Activated B cell treated with CpG ODN at 0.5 μM for 24 hours (primary cell): ENCODE data around the gene LRRC10B. TPM values are rescaled to one million over a fixed set of nuclear protein-coding genes. Genes with fewer than 3 reads are reported as not detected.

Source experiments
- ATAC-seq: fragments of 200-7000 bp; cut with Tn5 transposase; one replicate; pipeline ENCODE4 v1.10.0; 2021; ENCODE audit warnings: low read depth, mild to moderate bottlenecking, moderate library complexity
- CTCF ChIA-PET: fragments of 350-600 bp; sonication (Branson Sonifier 250); formaldehyde crosslinking; loops from one replicate; lab custom pipeline; 2021; ENCODE audit warnings: antibody characterized with exemption; lab: Charles Lee
- POLR2A ChIA-PET: fragments of 350-600 bp; sonication (Branson Sonifier 250); formaldehyde crosslinking; loops from one replicate; lab custom pipeline; 2021; ENCODE audit warnings: antibody characterized with exemption; lab: Charles Lee
- DNase-seq: peaks from one replicate; pipeline ENCODE4 v3.0.0; 2022
- H3K27ac Mint-ChIP-seq: one replicate; pipeline ENCODE4 v1.8.0; 2020; ENCODE audit warnings: mixed read lengths
- H3K27me3 Mint-ChIP-seq: one replicate; pipeline ENCODE4 v1.8.0; 2021; ENCODE audit warnings: mixed read lengths
- H3K36me3 Mint-ChIP-seq: one replicate; pipeline ENCODE4 v1.8.0; 2021; ENCODE audit warnings: low read depth, mixed read lengths
- H3K4me1 Mint-ChIP-seq: one replicate; pipeline ENCODE4 v1.8.0; 2021; ENCODE audit warnings: mixed read lengths
- H3K4me3 Mint-ChIP-seq: one replicate; pipeline ENCODE4 v1.8.0; 2020; ENCODE audit warnings: mild to moderate bottlenecking, mixed read lengths
- H3K9me3 Mint-ChIP-seq: one replicate; pipeline ENCODE4 v1.8.0; 2020; ENCODE audit warnings: mixed read lengths
- intact Hi-C: fragments of 100-400 bp; cut with micrococcal nuclease; formaldehyde crosslinking; loops from one replicate; pipeline ENCODE4 v1.15.1; 2024
- total RNA-seq: library from RNA; stranded (reverse); gene quantifications from 2 replicates; pipeline ENCODE4 v1.2.3, GENCODE V29; 2022
- TF ChIP-seq, protein P1 (sequence below): fragments of 200-600 bp; IDR thresholded peaks from one replicate; pipeline ENCODE4 v1.8.0; 2022; ENCODE audit warnings: antibody characterized with exemption, mild to moderate bottlenecking

LRRC10B gene
- total RNA-seq, 1 donor from 2014 or later: not detected

DNA sequence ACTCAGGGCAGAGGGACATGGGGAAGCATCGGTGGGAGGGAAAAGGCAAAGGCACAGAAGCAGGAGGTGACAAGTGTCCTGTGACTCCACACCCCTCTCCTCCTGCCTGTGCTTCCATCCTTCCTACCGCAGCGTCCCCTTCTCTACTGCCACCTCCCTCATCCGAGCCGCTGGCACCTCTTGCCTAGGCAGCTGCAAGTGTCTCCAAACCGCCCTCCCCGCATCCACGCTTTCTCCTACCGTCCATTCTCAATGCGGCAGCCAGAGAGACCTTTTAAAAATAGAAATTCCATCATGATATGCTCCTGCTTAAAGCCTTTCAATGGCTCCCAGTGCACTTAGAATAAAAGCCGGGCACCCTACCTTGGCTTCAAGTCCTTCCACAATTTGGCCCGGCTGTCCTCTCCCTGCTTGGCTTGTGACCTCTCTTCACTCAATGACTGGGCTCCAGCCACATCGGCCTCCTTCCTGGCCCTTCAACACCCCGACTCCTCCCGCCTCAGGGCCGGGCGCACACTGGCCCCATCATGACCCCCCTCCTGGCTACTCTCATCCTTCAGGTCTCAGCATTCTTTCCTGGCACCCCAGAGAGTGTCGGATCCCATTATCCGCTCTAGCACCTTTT, 16.5 kb downstream of the LRRC10B start:
- intact Hi-C loops: no loop called here
- DNase-seq (no peak), ATAC-seq (no peak)
- Mint-ChIP-seq H3K4me1 (no peaks in the 10 kb centered on the region), H3K4me3 (no peak overlapping the region), H3K27ac (no peak overlapping the region), H3K9me3 (no peaks in the 10 kb centered on the region), H3K27me3 (peaks cover 29% of the 10 kb centered on the region), H3K36me3 (no peaks in the 10 kb centered on the region)
- ChIA-PET CTCF (no interaction called here), POLR2A (no interaction called here)
- TF ChIP-seq, protein P1, sequence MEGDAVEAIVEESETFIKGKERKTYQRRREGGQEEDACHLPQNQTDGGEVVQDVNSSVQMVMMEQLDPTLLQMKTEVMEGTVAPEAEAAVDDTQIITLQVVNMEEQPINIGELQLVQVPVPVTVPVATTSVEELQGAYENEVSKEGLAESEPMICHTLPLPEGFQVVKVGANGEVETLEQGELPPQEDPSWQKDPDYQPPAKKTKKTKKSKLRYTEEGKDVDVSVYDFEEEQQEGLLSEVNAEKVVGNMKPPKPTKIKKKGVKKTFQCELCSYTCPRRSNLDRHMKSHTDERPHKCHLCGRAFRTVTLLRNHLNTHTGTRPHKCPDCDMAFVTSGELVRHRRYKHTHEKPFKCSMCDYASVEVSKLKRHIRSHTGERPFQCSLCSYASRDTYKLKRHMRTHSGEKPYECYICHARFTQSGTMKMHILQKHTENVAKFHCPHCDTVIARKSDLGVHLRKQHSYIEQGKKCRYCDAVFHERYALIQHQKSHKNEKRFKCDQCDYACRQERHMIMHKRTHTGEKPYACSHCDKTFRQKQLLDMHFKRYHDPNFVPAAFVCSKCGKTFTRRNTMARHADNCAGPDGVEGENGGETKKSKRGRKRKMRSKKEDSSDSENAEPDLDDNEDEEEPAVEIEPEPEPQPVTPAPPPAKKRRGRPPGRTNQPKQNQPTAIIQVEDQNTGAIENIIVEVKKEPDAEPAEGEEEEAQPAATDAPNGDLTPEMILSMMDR: no peak

DNA sequence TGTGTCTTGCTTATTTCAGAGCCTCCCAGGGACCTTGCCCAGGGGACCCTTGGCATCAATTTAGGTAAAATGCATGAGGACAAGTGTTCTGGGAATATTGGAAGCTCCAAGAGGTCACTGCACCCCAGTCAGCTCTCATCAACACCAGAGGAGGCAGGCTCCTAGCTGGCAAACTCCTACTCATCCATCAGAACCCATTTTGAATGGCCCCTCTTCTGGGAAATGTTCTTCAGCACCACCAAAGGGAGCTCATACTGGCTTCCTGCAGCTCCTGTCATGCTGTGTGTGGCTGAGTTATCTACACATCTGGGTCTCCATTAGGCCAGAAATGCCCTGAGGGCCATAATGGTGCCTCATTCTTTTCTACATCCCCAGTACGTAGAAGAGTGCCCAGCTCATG, 17.7 kb downstream of the LRRC10B start:
- ATAC-seq: no peak
- intact Hi-C loops: no loop called here

DNA sequence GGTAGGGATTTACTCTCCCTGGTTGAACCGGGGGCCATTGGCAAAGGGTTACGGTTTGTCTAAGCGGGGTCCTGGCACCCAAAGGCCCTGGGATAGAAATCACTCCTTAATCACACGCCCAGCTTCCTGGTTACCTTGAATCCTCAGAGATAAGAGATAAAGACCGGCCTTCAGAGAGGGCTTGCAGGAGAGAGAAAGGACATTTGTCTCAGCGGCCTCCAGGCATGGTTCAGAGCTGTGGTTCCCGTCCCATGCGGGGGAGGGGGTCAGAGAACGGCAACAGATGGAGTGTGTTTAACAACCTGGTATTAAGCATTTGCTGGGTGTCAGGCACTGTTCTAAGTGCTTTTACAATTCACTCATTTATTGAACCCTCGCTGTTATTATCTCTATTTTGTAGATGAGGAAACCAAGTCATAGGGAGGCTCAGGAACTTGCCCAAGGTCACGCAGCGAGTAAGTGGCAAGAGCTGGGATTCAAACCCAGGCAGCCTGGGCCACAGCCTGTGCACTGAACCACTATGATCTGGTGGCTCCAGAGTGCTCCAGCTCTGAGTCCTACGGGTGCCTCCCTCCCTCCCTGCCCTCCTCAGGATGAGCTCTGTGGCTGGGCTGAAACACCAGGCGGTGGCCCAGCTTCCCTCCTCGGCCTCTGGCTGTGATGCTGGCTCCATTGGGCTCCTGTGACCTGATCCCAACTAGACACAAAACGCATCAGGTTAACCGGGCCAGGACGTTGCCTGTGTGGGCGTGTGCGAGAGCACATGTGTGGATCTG, 18.6 kb downstream of the LRRC10B start:
- no peaks in the 10 kb centered on the region for H3K36me3 Mint-ChIP-seq
- H3K27me3 Mint-ChIP-seq: peaks cover 31% of the 10 kb centered on the region
- no peaks in the 10 kb centered on the region for H3K4me1 Mint-ChIP-seq
- no peak overlapping the region for H3K4me3 Mint-ChIP-seq
- no peak overlapping the region for H3K27ac Mint-ChIP-seq
- TF ChIP-seq, protein P1: no peak
- ChIA-PET CTCF (interaction anchor here (1.0 kb wide), 1 partner anchor 10 kb away, joined by 4 read pairs; no protein-coding TSS in a partner anchor), POLR2A (no interaction called here)
- ATAC-seq (no peak), DNase-seq (no peak)
- intact Hi-C loops: no loop called here
- H3K9me3 Mint-ChIP-seq: no peaks in the 10 kb centered on the region

More for the DNA sequence above, 17.7 kb downstream of the LRRC10B start:
- DNase-seq: no peak
- TF ChIP-seq, protein P1: no peak
- no peak overlapping the region for H3K27ac Mint-ChIP-seq
- H3K4me1 Mint-ChIP-seq: no peaks in the 10 kb centered on the region
- H3K27me3 Mint-ChIP-seq: peaks cover 31% of the 10 kb centered on the region
- ChIA-PET POLR2A (no interaction called here), CTCF (interaction anchor here (0.7 to 1.0 kb wide), 2 partner anchors 9 kb away, joined by 4 read pairs; no protein-coding TSS in a partner anchor)
- H3K4me3 Mint-ChIP-seq: no peak overlapping the region
- H3K36me3 Mint-ChIP-seq: no peaks in the 10 kb centered on the region
- no peaks in the 10 kb centered on the region for H3K9me3 Mint-ChIP-seq

DNA sequence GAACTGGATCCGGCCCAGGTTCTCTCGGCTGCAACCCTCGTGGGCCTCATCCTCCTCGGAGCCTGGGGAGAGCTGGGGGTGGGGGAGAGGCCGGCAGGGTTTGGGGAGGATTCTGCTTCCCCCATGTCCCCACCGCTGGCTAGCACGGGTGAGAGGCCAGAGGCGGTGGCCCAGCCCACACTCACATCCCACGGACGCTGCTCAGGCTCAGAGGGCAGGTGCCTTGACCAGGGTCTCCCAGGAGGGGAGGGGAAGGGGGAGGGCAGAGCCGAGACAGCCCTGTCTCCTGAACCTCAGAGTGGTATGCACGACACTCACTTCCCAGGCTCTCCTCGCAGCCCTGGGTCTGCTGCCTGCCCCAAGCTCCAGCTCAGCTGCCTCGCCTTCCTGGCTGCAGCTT, 19.6 kb downstream of the LRRC10B start:
- H3K27me3 Mint-ChIP-seq: peaks cover 29% of the 10 kb centered on the region
- no peaks in the 10 kb centered on the region for H3K36me3 Mint-ChIP-seq
- TF ChIP-seq, protein P1: no peak
- intact Hi-C loops: no loop called here
- H3K4me3 Mint-ChIP-seq: no peak overlapping the region
- ChIA-PET POLR2A (no interaction called here), CTCF (no interaction called here)
- ATAC-seq (no peak), DNase-seq (no peak)
- H3K9me3 Mint-ChIP-seq: no peaks in the 10 kb centered on the region
- H3K4me1 Mint-ChIP-seq: no peaks in the 10 kb centered on the region
- H3K27ac Mint-ChIP-seq: no peak overlapping the region

DNA sequence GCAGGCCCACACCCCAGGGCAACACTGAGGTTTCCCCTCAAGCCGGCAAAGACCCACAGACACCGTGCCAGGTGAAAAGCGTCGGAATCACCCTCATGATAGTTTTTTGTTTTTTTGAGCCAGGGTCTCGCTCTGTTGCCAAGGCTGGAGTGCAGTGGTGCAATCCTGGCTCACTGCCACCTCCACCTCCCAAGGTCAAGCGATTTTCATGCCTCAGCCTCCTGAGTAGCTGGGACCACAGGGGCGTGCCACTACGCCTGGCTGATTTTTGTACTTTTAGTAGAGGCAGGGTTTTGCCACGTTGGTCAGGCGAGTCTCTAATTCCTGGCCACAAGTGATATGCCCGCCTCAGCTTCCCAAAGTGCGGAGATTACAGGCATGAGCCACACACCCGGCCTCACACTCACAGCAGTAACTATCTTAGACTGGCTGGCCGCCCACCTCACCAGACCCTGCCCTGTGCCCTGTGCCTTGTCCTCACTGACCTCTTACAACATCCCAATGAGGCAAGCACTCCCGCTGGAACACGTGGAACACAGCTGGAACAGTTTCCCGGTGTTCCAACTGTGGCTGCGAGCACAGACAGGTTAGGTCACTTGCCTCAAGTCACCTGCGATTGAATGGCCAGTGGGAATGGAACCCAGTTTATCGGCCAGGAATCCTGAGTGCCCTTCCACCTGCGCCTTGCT, 21.1 kb downstream of the LRRC10B start:
- CTCF ChIA-PET: no interaction called here
- peaks cover 21% of the 10 kb centered on the region for H3K27me3 Mint-ChIP-seq
- no peak overlapping the region for H3K27ac Mint-ChIP-seq
- no peak overlapping the region for H3K4me3 Mint-ChIP-seq
- H3K9me3 Mint-ChIP-seq: no peaks in the 10 kb centered on the region
- POLR2A ChIA-PET: interaction anchor here (0.6 kb wide), 1 partner anchor 213 kb away, joined by 5 read pairs; no protein-coding TSS in a partner anchor
- no peak for ATAC-seq
- TF ChIP-seq, protein P1: no peak
- H3K36me3 Mint-ChIP-seq: no peaks in the 10 kb centered on the region
- intact Hi-C loops: no loop called here
- no peaks in the 10 kb centered on the region for H3K4me1 Mint-ChIP-seq
- no peak for DNase-seq
